K562 (cell line): ENCODE data around the gene SYNM. TPM values are rescaled to one million over a fixed set of nuclear protein-coding genes. Genes with fewer than 3 reads are reported as not detected.

Experiments
- ARNT ChIP-seq, 2 experiments: fragments of 450-650 bp; IDR thresholded peaks; 2 replicates each; pipeline ENCODE4 v1.6.1; 2016; ENCODE audit warnings: mild to moderate bottlenecking in 1 of 2
- BACH1 ChIP-seq: fragments of 200-800 bp; sonication (Bioruptor generic); IDR thresholded peaks from 2 replicates; pipeline ENCODE4 v1.6.1; 2016; ENCODE audit warnings: missing genetic modification characterization, missing compliant biosample characterization
- C11orf30 ChIP-seq: fragments of 450-650 bp; IDR thresholded peaks from 2 replicates; pipeline ENCODE4 v1.6.1; 2016; ENCODE audit warnings: low read depth, mild to moderate bottlenecking
- CHD2 ChIP-seq: IDR thresholded peaks from 2 replicates; pipeline ENCODE4 v1.6.1; 2011; ENCODE audit warnings: low read depth, low read length
- EHMT2 ChIP-seq: fragments of 450-650 bp; IDR thresholded peaks from 2 replicates; pipeline ENCODE4 v1.6.1; 2018; ENCODE audit warnings: antibody characterized with exemption
- FOS ChIP-seq: IDR thresholded peaks from 3 replicates; pipeline ENCODE4 v1.6.1; 2011; ENCODE audit not compliant: insufficient read length; ENCODE audit errors: extremely low read depth
- GATAD2A ChIP-seq: fragments of 450-650 bp; IDR thresholded peaks from 2 replicates; pipeline ENCODE4 v1.6.1; 2017
- HDAC8 ChIP-seq: fragments of 450-650 bp; IDR thresholded peaks from 2 replicates; pipeline ENCODE4 v1.6.1; 2016; ENCODE audit warnings: mild to moderate bottlenecking, missing genetic modification characterization, moderate library complexity, missing compliant biosample characterization
- HMG20A ChIP-seq: fragments of 450-650 bp; formaldehyde crosslinking; conservative IDR thresholded peaks from 2 replicates; pipeline ENCODE4 v1.4.0; 2020; ENCODE audit warnings: mild to moderate bottlenecking, mixed read lengths
- HMGN3 ChIP-seq: IDR thresholded peaks from 2 replicates; pipeline ENCODE4 v1.6.1; 2011; ENCODE audit warnings: borderline replicate concordance, low read depth, mild to moderate bottlenecking, mixed read lengths, low read length; ENCODE audit not compliant: insufficient read length; ENCODE audit errors: extremely low read depth
- KLF1 ChIP-seq: fragments of 450-650 bp; IDR thresholded peaks from 2 replicates; pipeline ENCODE4 v1.6.1; 2016; ENCODE audit warnings: missing genetic modification characterization, missing compliant biosample characterization
- NRF1 ChIP-seq, 2 experiments: fragments of 450-650 bp; IDR thresholded peaks in 1 of 2; conservative IDR thresholded peaks in 1 of 2; 2 replicates each; pipeline ENCODE4 v1.6.1; 2014; ENCODE audit warnings: mild to moderate bottlenecking in 2 of 2
- PHTF2 ChIP-seq: fragments of 250-450 bp; sonication (Bioruptor Pico); IDR thresholded peaks from 2 replicates; pipeline ENCODE4 v1.5.0; 2021; ENCODE audit warnings: mild to moderate bottlenecking
- TEAD4 ChIP-seq, 2 experiments: sonication (generic) in 1 of 2; formaldehyde crosslinking in 1 of 2; IDR thresholded peaks; 2 replicates each; pipeline versions ENCODE4 v1.6.1 to v1.8.0; 2012 to 2022; ENCODE audit warnings: borderline replicate concordance in 1 of 2, inconsistent platforms in 1 of 2, low read length in 1 of 2, mild to moderate bottlenecking in 1 of 2, missing genetic modification reagents in 1 of 2
- U2AF2 ChIP-seq: fragments of 200-400 bp; formaldehyde crosslinking; optimal IDR thresholded peaks from 2 replicates; pipeline ENCODE3; 2017; ENCODE audit warnings: low read depth, mild to moderate bottlenecking, low read length
- ZNF717 ChIP-seq: fragments of 250-450 bp; sonication (Bioruptor Pico); IDR thresholded peaks from 2 replicates; pipeline ENCODE4 v1.5.0; 2021
- polyA plus RNA-seq, 8 experiments: library from polyadenylated mRNA; depleted of rRNA in 4 of 8; stranded (reverse) in 5 of 8; unstranded in 3 of 8; fragments of >200 nt; fragmentation: Nextera tagmentation in 2 of 8; fragmentation: Illumina TruSeq in 1 of 8; extraction: Ambion mirVana in 2 of 8; extraction: Trizol in 1 of 8; gene quantifications; 2 replicates each; pipeline versions ENCODE4 v1.2.1 to v1.2.3, GENCODE V29; 2011 to 2014; ENCODE audit warnings: inconsistent platforms in 1 of 8, missing spikeins in 1 of 8
- total RNA-seq, 7 experiments: library from RNA; depleted of rRNA in 6 of 7; stranded (reverse); fragments of >200 nt in 6 of 7; fragmentation: Illumina TruSeq in 2 of 7; extraction: Trizol in 2 of 7; gene quantifications; 2 replicates each; pipeline versions ENCODE4 v1.2.1 to v1.2.3, GENCODE V29; 2011 to 2021; ENCODE audit warnings: low replicate concordance in 1 of 7
- TF ChIP-seq, protein P1 (sequence below), 2 experiments: IDR thresholded peaks; 2 replicates each; pipeline ENCODE4 v1.6.1; 2011; ENCODE audit warnings: borderline replicate concordance in 1 of 2, control low read depth in 1 of 2, low read depth in 1 of 2, low read length in 1 of 2, mild to moderate bottlenecking in 1 of 2, mixed read lengths in 1 of 2, moderate library complexity in 1 of 2; ENCODE audit not compliant: insufficient read depth in 1 of 2, insufficient read length in 1 of 2, poor library complexity in 1 of 2, severe bottlenecking in 1 of 2; ENCODE audit errors: extremely low read depth in 1 of 2
- TF ChIP-seq, protein P2 (sequence below): fragments of 450-650 bp; formaldehyde crosslinking; IDR thresholded peaks from 2 replicates; pipeline ENCODE4 v1.4.0; 2020; ENCODE audit warnings: mild to moderate bottlenecking, moderate library complexity
- TF ChIP-seq, protein P3 (sequence below): fragments of 250-450 bp; sonication (Bioruptor Pico); IDR thresholded peaks from 2 replicates; pipeline ENCODE4 v1.8.0; 2021; ENCODE audit warnings: borderline replicate concordance, mild to moderate bottlenecking, moderate library complexity; ENCODE audit not compliant: poor library complexity, severe bottlenecking
- TF ChIP-seq, protein P4 (sequence below): sonication (generic); formaldehyde crosslinking; IDR thresholded peaks from 2 replicates; pipeline ENCODE4 v1.8.1; 2022; ENCODE audit warnings: missing genetic modification reagents
- TF ChIP-seq, protein P5 (sequence below): fragments of 250-450 bp; sonication (Bioruptor Pico); IDR thresholded peaks from 2 replicates; pipeline ENCODE4 v1.8.0; 2022; ENCODE audit warnings: inconsistent platforms
- TF ChIP-seq, protein P6 (sequence below): fragments of 250-450 bp; sonication (Bioruptor Pico); IDR thresholded peaks from 2 replicates; pipeline ENCODE4 v1.8.0; 2022; ENCODE audit warnings: moderate library complexity, mild to moderate bottlenecking, inconsistent platforms

SYNM gene
- total and polyA plus RNA-seq, 9 of the 15 experiments (the other 6 are each of a cell fraction or from before 2014, with no cell fraction given), result 0.01 to 0.42 (median 0.13) TPM

DNA sequence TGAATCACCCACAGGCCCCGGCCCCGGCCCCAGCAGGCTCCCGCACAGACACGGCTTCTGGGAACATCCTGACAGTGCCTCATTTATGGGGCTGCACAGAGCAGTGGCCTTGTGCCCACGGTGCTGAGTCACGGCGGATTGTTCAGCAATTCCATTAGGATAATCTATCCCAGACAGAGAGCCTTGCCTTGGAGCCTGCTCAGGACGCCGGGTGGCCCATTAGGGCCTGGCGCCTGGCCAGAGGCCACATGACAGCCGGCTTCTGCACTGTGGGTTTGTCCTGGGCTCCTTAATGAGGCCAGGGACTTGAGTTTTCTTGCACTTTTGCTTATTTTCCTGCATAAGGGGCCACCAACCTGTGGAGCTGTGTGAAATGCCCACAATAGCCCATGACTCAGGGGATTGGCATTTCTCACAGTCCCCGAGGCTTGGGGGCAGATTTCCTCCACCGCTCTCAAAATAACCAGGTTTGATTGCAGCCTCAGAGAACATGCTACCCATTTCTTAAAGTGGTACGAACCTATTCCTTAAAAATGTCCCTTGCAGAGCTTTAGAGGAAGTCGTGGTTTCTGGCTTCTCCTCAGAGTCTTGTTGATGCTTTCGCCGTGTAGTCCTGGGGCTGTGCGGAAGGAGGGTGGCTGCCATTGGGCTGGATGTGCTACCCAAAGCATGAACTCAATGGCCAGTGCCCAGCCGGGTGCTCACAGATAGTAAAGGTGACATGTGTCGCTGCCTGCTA, 19.0 kb downstream of the SYNM start (continued):
- TF ChIP-seq, protein P1, sequence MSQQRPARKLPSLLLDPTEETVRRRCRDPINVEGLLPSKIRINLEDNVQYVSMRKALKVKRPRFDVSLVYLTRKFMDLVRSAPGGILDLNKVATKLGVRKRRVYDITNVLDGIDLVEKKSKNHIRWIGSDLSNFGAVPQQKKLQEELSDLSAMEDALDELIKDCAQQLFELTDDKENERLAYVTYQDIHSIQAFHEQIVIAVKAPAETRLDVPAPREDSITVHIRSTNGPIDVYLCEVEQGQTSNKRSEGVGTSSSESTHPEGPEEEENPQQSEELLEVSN (IDR thresholded peaks at IDR 0.05; ENCODE audit: borderline replicate concordance in 1 of 2, extremely low read depth in 1 of 2, insufficient read depth in 1 of 2, insufficient read length in 1 of 2, low read depth in 1 of 2, low read length in 1 of 2, poor library complexity in 1 of 2, severe bottlenecking in 1 of 2), result no peak
- TF ChIP-seq CHD2, result no peak
- TF ChIP-seq, protein P2, sequence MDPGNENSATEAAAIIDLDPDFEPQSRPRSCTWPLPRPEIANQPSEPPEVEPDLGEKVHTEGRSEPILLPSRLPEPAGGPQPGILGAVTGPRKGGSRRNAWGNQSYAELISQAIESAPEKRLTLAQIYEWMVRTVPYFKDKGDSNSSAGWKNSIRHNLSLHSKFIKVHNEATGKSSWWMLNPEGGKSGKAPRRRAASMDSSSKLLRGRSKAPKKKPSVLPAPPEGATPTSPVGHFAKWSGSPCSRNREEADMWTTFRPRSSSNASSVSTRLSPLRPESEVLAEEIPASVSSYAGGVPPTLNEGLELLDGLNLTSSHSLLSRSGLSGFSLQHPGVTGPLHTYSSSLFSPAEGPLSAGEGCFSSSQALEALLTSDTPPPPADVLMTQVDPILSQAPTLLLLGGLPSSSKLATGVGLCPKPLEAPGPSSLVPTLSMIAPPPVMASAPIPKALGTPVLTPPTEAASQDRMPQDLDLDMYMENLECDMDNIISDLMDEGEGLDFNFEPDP (CRISPR knock-in tag), result no peak
- TF ChIP-seq U2AF2, result no peak
- TF ChIP-seq HMGN3, result no peak
- no peak for TF ChIP-seq EHMT2
- TF ChIP-seq, protein P3, sequence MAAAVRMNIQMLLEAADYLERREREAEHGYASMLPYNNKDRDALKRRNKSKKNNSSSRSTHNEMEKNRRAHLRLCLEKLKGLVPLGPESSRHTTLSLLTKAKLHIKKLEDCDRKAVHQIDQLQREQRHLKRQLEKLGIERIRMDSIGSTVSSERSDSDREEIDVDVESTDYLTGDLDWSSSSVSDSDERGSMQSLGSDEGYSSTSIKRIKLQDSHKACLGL (CRISPR knock-in tag), result no peak
- TF ChIP-seq HDAC8, result no peak
- no peak for TF ChIP-seq ARNT (IDR thresholded peaks at IDR 0.05)
- TF ChIP-seq C11orf30, result peak; percentile 36; the same call in 1 of the 2 replicates
- TF ChIP-seq, protein P4, sequence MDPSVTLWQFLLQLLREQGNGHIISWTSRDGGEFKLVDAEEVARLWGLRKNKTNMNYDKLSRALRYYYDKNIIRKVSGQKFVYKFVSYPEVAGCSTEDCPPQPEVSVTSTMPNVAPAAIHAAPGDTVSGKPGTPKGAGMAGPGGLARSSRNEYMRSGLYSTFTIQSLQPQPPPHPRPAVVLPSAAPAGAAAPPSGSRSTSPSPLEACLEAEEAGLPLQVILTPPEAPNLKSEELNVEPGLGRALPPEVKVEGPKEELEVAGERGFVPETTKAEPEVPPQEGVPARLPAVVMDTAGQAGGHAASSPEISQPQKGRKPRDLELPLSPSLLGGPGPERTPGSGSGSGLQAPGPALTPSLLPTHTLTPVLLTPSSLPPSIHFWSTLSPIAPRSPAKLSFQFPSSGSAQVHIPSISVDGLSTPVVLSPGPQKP (CRISPR knock-in tag), result no peak
- no peak for TF ChIP-seq TEAD4 (IDR thresholded peaks at IDR 0.05; ENCODE audit: low read length)
- TF ChIP-seq TEAD4 (CRISPR knock-in tag; IDR thresholded peaks at IDR 0.05; ENCODE audit: borderline replicate concordance), result no peak
- TF ChIP-seq, protein P5, sequence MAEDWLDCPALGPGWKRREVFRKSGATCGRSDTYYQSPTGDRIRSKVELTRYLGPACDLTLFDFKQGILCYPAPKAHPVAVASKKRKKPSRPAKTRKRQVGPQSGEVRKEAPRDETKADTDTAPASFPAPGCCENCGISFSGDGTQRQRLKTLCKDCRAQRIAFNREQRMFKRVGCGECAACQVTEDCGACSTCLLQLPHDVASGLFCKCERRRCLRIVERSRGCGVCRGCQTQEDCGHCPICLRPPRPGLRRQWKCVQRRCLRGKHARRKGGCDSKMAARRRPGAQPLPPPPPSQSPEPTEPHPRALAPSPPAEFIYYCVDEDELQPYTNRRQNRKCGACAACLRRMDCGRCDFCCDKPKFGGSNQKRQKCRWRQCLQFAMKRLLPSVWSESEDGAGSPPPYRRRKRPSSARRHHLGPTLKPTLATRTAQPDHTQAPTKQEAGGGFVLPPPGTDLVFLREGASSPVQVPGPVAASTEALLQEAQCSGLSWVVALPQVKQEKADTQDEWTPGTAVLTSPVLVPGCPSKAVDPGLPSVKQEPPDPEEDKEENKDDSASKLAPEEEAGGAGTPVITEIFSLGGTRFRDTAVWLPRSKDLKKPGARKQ (CRISPR knock-in tag), result no peak
- no peak for TF ChIP-seq KLF1 (tag)
- peak in 1 of 2 experiments; percentile 33; a peak in 1 of 4 replicates for TF ChIP-seq NRF1 (conservative IDR thresholded peaks at IDR 0.05 in 1 of 2, IDR thresholded peaks at IDR 0.05 in 1 of 2)
- TF ChIP-seq, protein P6, sequence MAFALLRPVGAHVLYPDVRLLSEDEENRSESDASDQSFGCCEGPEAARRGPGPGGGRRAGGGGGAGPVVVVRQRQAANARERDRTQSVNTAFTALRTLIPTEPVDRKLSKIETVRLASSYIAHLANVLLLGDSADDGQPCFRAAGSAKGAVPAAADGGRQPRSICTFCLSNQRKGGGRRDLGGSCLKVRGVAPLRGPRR (CRISPR knock-in tag), result no peak
- no peak for TF ChIP-seq GATAD2A
- TF ChIP-seq PHTF2 (CRISPR knock-in tag), result no peak
- TF ChIP-seq ZNF717, result no peak
- no peak; the same call in 1 of the 2 replicates for TF ChIP-seq BACH1 (tag)
- TF ChIP-seq HMG20A (CRISPR knock-in tag), result no peak
- TF ChIP-seq FOS, result no peak
